Ammon's horn (tissue), 1 donor: Measurements from ENCODE around the gene DDO.
A peak's percentile ranks its signal among the peaks of the same experiment; 100 is the strongest.

ENCODE experiments used
- DNase-seq: peaks from one replicate; pipeline ENCODE4 v3.0.0-alpha.2; 2016; ENCODE audit warnings: low spot score

The DDO gene

GRCh38 chr6:110415086-110415916, at the start of gene DDO:
Gene DDO, minus strand, starts transcription at chr6:110415575. Its CDS starts 2,113 bp downstream, at chr6:110413462.
- DNase-seq: peak; percentile 94

- no peak for DNase-seq
Observed at GRCh38 chr6:110462884-110463481, 47.6 kb upstream of the DDO start.

DNA sequence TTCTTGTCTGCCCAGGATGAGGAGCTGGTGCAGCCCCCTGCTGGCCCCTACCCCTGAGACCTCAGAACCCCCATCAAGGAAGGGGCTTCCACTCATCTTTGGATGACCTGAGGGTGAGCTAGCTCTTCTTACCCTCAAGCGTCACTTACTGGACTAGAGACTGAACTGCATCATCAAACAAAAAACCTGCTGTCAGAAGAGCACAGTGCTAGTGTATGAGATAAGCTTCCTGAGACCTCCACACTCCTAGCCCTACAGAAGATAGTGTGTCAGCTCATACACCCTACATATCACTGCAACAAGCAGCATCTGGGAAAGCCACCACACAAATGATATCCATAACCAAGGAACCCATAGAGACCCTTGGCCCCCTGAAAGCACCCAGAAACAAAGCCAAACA, 46.0 kb upstream of the DDO start:
- DNase-seq: no peak

GRCh38 chr6:110459137-110459536, 43.8 kb upstream of the DDO start:
- DNase-seq: no peak

DNA sequence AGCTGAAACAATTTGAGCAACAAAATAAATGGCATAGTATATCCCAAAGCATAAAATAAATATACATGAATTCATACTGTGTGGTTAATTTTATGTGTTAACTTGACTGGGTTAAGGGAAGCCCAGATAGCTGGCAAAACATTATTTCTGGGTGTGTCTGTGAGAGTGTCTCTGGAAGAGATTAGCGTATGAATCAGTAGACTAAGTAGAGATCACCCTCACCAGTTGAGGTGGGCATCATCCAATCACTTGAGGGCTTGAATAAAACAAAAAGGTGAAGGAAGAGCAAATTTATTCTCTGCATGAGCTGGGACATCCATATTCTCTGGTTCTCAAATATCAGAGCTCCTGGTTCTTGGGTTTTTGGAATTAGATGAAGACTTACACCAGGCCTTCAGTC, 43.1 kb upstream of the DDO start:
- no peak for DNase-seq

DNA sequence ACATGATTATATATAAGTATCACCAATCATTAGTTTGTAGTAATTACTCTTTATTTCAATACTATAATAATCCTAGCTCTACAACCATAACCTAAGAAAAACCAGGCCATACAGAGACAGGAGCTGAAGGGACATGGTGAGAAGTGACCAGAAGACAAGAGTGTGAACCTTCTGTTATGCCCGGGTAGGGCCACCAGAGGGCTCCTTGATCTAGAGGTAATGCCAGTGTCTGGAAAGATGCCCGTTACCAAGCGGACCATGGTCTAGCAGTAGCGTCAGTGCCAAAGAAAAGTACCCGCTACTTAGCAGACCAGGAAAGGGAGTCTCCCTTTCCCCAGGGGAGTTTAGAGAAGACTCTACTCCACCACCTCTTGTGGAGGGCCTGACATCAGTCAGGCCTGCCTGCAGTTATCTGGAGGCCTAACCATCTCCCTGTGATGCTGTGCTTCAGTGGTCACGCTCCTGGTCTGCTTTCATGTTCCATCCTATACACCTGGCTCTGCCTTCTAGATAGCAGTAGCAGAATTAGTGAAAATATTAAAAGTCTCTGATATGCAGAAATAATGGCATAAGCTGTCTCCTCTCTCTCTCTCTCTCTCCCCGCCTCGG, 42.3 kb upstream of the DDO start:
- peak; percentile 29 for DNase-seq

DNA sequence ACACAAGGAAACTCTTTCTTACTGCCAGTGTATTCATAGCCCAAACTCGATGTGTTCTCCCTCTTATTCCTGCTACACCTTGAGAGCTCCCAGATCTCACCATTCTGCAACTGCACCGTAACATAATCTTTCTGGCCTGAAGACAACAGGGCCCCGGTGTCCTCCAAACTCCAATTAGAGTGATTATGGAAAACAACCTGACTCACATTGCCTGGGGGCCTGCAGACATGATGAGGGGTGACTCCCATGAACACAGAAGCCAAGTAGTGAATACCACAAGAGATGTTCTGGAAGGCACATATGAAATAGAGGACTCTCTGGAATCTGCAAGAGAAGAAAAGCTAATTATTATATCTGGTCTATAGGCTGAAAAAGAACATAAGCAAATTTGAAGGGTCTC, 41.3 kb upstream of the DDO start:
- no peak for DNase-seq

- no peak for DNase-seq
Observed at GRCh38 chr6:110449541-110449895, 34.1 kb upstream of the DDO start.

DNA sequence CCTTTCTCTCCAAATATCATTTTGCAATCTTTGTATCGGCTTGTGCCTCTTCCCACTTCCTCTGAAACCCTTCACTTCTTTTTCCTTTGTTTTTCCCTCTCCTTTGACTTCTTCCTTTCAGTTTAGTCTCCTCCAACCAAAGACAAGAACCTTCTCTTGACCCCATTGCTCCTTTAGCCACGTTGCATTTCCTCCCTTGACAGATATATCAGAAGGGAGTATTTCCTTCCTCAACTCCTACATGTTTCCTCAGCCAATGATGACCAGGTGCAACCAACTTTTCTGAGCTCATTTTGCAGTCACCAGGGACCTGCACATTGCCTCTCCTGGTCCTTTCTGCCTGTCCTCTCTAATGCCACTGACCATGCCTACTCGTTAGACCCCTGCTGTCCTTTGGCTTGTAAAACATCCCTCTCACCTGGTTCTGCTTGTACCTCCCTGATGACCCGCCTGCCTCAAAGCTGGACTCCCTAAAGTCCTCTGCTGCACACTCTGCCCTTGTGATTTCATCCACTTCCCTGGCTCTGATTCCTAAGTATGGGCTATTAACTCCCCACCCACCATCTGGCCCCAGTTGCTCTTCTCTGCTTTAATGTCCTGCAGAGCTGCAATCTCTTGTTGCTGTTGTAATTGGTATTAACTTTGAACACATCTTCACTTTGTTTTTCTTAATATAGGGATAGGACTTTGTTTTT, 33.6 kb upstream of the DDO start:
- DNase-seq: no peak

GRCh38 chr6:110447761-110448160, 32.4 kb upstream of the DDO start:
- no peak for DNase-seq

DNA sequence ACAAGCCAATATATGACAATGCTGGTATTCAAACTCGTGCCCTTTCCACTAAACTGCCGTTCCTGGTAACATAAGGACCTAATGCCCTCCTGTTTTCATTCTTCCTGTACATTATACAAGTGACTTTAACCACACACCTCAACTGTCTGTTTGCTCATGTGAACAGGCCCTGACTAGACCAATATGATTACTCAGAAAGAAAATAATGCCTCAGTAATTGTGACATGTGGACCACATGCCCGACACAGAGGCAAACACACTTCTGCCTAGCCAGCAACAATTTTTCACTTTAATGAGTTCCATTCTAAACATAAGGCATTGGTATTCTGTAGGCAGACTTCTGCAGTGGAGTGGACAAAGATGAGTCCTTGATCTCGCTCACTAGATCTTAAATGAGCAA, 31.0 kb upstream of the DDO start:
- no peak for DNase-seq

DNA sequence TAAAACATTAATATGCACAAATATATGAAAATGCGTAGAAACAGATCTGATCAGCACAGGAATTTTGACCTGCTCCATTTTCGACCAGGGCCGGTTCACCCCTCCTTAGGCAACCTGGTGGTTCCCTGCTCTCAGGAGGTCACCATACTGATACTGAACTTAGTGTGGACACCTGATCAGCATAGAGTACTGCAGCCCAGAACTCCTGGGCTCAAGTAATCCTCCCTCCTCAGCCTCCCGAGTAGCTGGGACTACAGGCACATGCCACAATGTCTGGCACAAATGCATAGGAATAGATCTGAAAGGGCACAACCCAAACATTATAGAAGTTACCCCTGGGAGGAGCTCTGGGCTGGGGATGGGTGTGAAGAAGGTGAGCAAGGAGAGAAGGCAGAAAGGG, 24.7 kb upstream of the DDO start:
- no peak for DNase-seq

DNA sequence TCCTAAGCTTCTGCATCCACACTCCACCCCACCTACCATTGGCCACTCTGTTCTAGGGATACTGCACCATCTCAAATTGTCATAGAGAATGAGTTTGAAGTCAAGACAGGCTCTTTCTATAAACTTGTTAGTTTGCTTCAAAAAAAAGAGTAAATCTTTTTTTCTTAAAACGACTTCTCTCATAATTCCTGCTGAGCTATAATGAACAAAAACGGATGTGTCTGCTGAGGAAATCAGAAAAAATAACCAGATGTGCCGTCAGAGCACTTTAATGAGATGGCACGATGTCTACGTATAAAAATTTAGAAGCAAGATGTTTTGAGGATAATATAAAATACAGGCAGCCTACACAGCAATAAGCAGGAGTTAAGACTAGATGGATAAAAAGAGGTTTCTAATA, 24.0 kb upstream of the DDO start:
- no peak for DNase-seq

DNA sequence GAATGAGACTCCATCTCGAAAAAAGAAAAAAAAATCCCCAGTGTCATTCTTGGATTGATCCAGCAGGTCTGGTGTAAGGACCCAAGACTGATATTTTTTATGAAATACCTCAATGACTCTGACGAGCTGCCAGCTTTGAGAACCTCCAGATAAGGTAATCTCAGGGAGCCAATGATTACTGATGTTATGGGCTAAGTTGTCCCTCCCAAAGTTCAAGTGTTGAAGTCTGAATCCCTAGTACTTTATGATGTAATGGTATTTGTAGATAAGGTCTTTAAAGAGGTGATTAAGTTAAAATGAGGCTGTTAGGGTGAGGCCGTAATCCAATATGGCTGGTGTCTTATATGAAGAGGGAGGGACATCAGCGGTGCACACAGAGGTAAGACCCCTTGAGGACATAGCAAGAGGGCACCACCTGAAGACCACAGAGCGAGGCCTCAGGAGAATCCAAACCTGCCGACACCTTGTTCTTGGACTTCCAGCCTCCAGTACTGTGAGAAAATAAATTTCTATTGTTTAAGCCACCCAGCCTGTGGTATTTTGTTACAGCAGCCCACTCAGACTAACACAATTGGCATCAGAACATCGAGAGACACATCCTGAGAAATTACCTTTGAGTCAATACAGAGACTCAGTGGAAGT, 19.7 kb upstream of the DDO start:
- no peak for DNase-seq

- DNase-seq: no peak
Observed at GRCh38 chr6:110432285-110432900, 17.0 kb upstream of the DDO start.

DNA sequence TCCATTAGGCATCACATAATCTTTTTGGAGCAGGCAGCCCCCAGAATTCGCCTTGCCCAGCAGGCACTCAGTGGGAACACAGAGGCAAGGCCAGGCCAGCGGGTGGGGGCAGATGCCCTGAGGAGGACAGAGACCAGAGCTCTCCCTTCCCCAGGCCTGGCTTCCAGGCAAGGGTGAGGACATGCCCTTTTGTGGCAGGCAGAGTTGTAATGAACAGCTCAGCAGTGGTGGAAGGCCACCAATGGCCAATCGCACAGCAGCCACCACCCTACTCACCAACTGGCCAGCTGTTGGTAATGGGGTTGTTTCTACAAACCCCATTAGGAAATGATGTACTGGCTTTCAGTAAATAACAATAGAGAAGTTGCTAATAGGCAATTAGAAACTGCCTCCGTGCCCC, 15.4 kb upstream of the DDO start:
- DNase-seq: no peak

DNA sequence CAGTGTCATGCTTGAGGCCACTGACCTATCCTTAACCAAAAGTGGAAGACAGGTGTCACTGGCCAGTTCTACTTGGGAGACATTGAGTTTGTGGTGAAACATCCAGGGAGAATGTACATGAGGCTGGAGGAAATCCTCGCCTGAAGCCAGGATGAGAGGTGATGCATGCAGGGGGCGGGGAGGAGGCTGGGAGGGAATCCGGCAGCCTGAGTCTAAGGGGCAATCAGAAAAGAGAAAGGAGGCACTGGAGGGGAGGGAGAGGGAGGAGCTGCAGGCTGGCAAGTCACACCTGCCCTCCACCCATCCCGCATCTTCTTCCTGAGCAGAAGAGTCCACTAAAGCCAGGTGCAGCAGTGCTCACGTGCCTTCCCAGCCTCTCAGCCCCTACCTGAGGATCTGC, 14.9 kb upstream of the DDO start:
- DNase-seq: no peak

DNA sequence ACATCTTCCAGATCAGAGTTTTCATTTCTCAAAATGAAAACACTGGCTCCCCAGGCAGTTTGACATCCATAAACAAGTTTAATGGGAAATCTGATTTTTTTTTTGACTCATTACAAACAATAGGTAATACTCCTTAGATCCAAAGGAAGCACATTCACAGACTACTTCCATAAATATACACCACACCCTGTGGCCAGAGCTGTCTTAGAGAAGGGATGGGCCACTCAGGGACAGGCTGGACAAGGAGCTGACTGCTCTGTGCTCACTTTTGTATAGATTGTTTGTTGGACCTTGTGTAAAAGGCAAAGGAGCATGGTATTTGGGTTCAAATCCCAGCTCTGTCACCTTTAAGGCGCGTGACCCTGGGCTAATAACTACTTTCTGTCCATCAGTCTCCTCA, 12.8 kb upstream of the DDO start:
- no peak for DNase-seq

DNA sequence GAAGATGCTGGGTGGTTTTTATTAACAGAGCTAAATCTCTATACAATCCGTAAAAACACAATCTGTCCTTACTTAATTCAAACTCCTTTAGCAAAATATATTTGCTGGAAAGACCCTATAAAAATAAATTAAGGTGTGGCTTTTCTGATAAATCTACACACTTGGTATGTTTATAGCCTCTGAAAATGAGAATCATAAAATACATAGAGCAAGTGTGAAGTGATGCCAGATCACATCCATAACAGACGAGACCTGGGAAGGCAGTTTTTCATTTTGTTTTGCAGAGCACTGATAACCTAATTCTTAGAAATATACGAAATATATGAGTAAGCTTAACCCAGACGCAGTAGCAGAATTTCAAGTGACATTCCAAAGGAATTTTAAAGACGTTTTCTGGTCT, 10.4 kb upstream of the DDO start:
- DNase-seq: no peak

DNA sequence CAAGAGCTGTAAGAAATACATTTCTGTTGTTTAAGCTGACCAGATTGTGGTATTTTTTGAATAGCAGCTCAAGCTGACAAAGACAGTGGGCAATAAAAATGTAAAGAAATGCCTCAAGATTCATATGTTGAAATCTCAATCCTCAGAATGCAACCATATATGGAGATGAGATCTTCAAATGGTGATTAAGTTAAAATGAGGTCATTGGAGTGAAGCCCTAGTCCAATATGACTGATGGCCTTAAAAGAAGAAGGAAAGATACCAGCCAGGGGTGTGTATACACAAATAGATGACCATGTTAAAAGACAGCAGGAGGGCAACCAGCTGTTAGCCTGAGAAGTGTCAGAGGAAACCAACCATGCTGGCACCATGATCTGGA, 7.1 kb upstream of the DDO start:
- no peak for DNase-seq

GRCh38 chr6:110421749-110422443, 6.5 kb upstream of the DDO start:
- DNase-seq: peak; percentile 44
